ENCODE results near the gene BIN1. TPM values are rescaled to one million over a fixed set of nuclear protein-coding genes. Genes with fewer than 3 reads are reported as not detected.

The BIN1 gene
- total RNA-seq, 1 donor from 2014 or later = 11.8 TPM

- H3K36me3 ChIP-seq (ENCODE audit: control insufficient read depth, insufficient read depth, low read length) = no peaks in the 10 kb centered on the region
- TF ChIP-seq, protein P1, sequence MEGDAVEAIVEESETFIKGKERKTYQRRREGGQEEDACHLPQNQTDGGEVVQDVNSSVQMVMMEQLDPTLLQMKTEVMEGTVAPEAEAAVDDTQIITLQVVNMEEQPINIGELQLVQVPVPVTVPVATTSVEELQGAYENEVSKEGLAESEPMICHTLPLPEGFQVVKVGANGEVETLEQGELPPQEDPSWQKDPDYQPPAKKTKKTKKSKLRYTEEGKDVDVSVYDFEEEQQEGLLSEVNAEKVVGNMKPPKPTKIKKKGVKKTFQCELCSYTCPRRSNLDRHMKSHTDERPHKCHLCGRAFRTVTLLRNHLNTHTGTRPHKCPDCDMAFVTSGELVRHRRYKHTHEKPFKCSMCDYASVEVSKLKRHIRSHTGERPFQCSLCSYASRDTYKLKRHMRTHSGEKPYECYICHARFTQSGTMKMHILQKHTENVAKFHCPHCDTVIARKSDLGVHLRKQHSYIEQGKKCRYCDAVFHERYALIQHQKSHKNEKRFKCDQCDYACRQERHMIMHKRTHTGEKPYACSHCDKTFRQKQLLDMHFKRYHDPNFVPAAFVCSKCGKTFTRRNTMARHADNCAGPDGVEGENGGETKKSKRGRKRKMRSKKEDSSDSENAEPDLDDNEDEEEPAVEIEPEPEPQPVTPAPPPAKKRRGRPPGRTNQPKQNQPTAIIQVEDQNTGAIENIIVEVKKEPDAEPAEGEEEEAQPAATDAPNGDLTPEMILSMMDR (IDR thresholded peaks at IDR 0.05; ENCODE audit: insufficient read depth, low read length, severe bottlenecking) = no peak
- no peak overlapping the region for H3K4me3 ChIP-seq (ENCODE audit: low read depth, low read length)
- H3K27me3 ChIP-seq (ENCODE audit: control insufficient read depth, insufficient read depth, low read length) = no peaks in the 10 kb centered on the region
- DNase-seq (ENCODE audit: low read depth) (no peak), FAIRE-seq (no peak)
Measured at GRCh38 chr2:127130421-127130820, 23.5 kb upstream of the BIN1 start.

GRCh38 chr2:127129937-127130336, 23.0 kb upstream of the BIN1 start:
- no peaks in the 10 kb centered on the region for H3K27me3 ChIP-seq (ENCODE audit: control insufficient read depth, insufficient read depth, low read length)
- DNase-seq (ENCODE audit: low read depth) (no peak), FAIRE-seq (no peak)
- TF ChIP-seq, protein P1 (IDR thresholded peaks at IDR 0.05; ENCODE audit: insufficient read depth, low read length, severe bottlenecking) = no peak
- no peak overlapping the region for H3K4me3 ChIP-seq (ENCODE audit: low read depth, low read length)
- H3K36me3 ChIP-seq (ENCODE audit: control insufficient read depth, insufficient read depth, low read length) = no peaks in the 10 kb centered on the region

DNA sequence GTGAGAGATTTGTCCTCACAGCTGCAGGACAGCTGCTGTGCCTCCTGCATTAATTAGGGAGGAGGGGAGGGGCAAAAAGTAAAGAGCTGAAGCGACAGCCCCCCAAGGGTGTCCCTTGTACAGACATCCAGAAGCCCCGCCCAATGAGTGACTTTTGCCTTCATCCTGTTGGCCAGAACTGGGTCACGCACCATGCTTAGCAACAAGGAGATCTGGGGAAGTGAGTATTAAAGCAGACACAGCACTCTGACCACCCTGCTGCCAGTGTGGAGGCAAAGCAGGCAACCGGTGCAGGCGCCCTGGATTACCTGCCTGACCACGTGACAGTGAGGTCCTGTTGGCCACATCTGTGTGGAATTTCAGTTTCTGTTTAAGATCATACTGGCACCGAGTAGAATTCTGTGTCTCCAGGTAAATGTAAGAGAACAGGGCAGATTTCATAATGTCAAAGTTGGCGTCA, 21.5 kb upstream of the BIN1 start:
- H3K4me3 ChIP-seq (ENCODE audit: low read depth, low read length) = no peak overlapping the region
- H3K27me3 ChIP-seq (ENCODE audit: control insufficient read depth, insufficient read depth, low read length) = no peaks in the 10 kb centered on the region
- H3K36me3 ChIP-seq (ENCODE audit: control insufficient read depth, insufficient read depth, low read length) = no peaks in the 10 kb centered on the region
- FAIRE-seq (no peak), DNase-seq (ENCODE audit: low read depth) (peak; percentile 55)
- TF ChIP-seq, protein P1 (IDR thresholded peaks at IDR 0.05; ENCODE audit: insufficient read depth, low read length, severe bottlenecking) = no peak

DNA sequence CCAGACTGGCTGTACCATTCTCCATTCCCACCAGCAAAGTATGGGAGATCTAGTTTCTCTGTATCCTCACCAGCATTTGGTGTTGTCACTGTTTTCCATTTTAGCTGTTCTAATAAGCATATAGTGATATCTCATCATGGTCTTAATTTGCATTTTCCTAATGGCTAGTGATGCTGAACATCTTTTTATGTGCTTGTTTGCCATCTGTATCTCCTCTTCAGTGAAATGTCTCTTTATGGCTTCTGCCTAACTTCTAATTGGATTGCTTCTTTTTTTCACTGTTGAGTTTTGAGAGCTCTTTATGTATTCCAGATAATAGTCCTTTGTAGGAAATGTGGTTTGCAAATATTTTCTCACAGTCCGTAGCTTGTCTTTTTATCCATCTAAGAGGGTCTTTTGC, 18.9 kb upstream of the BIN1 start:
- TF ChIP-seq, protein P1 (IDR thresholded peaks at IDR 0.05; ENCODE audit: insufficient read depth, low read length, severe bottlenecking) = no peak
- Histone ChIP-seq H3K4me3 (ENCODE audit: low read depth, low read length) (no peak overlapping the region), H3K27me3 (ENCODE audit: control insufficient read depth, insufficient read depth, low read length) (no peaks in the 10 kb centered on the region), H3K36me3 (ENCODE audit: control insufficient read depth, insufficient read depth, low read length) (no peaks in the 10 kb centered on the region)
- FAIRE-seq (no peak), DNase-seq (ENCODE audit: low read depth) (no peak)

GRCh38 chr2:127124426-127124825, 17.5 kb upstream of the BIN1 start:
- H3K4me3 ChIP-seq (ENCODE audit: low read depth, low read length) = no peak overlapping the region
- DNase-seq (ENCODE audit: low read depth) = no peak
- no peak for FAIRE-seq
- no peaks in the 10 kb centered on the region for H3K27me3 ChIP-seq (ENCODE audit: control insufficient read depth, insufficient read depth, low read length)
- TF ChIP-seq, protein P1 (IDR thresholded peaks at IDR 0.05; ENCODE audit: insufficient read depth, low read length, severe bottlenecking) = no peak
- H3K36me3 ChIP-seq (ENCODE audit: control insufficient read depth, insufficient read depth, low read length) = no peaks in the 10 kb centered on the region

- H3K36me3 ChIP-seq (ENCODE audit: control insufficient read depth, insufficient read depth, low read length) = no peaks in the 10 kb centered on the region
- DNase-seq (ENCODE audit: low read depth) (no peak), FAIRE-seq (no peak)
- H3K4me3 ChIP-seq (ENCODE audit: low read depth, low read length) = no peak overlapping the region
- no peaks in the 10 kb centered on the region for H3K27me3 ChIP-seq (ENCODE audit: control insufficient read depth, insufficient read depth, low read length)
- TF ChIP-seq, protein P1 (IDR thresholded peaks at IDR 0.05; ENCODE audit: insufficient read depth, low read length, severe bottlenecking) = no peak
Measured at GRCh38 chr2:127122361-127123027, 15.5 kb upstream of the BIN1 start.

All from bronchial epithelial cell (primary cell).